GM19099 (cell line): ENCODE data around the gene HYOU1.

Experiments used
- POLR2A ChIP-seq: IDR thresholded peaks from 3 replicates; pipeline ENCODE4 v1.6.1; 2011; ENCODE audit warnings: low read depth; ENCODE audit not compliant: insufficient read length; ENCODE audit errors: extremely low read depth

HYOU1 gene

GRCh38 chr11:119061256-119061655 lies 4.3 kb upstream of the HYOU1 start:
- TF ChIP-seq POLR2A, result no peak

- TF ChIP-seq POLR2A, result no peak
Observed at GRCh38 chr11:119056421-119056999, 495 bp downstream of the HYOU1 start.

GRCh38 chr11:119055901-119056300 lies 1.1 kb downstream of the HYOU1 start:
- no peak for TF ChIP-seq POLR2A

- no peak for TF ChIP-seq POLR2A
Observed at GRCh38 chr11:119054418-119054817, 2.6 kb downstream of the HYOU1 start.

GRCh38 chr11:119052163-119052814 lies 4.7 kb downstream of the HYOU1 start:
- no peak for TF ChIP-seq POLR2A

- peak; percentile 20 for TF ChIP-seq POLR2A
Observed at GRCh38 chr11:119051440-119052162, 5.4 kb downstream of the HYOU1 start.

- TF ChIP-seq POLR2A, result no peak
Observed at GRCh38 chr11:119049081-119049480, 7.9 kb downstream of the HYOU1 start.

GRCh38 chr11:119048644-119049043 lies 8.4 kb downstream of the HYOU1 start:
- no peak for TF ChIP-seq POLR2A

- TF ChIP-seq POLR2A, result no peak
Observed at GRCh38 chr11:119047205-119047604, 9.8 kb downstream of the HYOU1 start.

GRCh38 chr11:119046489-119046888 lies 10.5 kb downstream of the HYOU1 start:
- TF ChIP-seq POLR2A, result no peak

GRCh38 chr11:119044708-119045107 lies 12.3 kb downstream of the HYOU1 start:
- TF ChIP-seq POLR2A, result no peak

GRCh38 chr11:119042927-119043326 lies 14.1 kb downstream of the HYOU1 start:
- no peak for TF ChIP-seq POLR2A

- TF ChIP-seq POLR2A, result no peak
Observed at GRCh38 chr11:119041821-119042514, 15.0 kb downstream of the HYOU1 start.

GRCh38 chr11:119038884-119039283 lies 18.1 kb downstream of the HYOU1 start:
- no peak for TF ChIP-seq POLR2A

- TF ChIP-seq POLR2A, result no peak
Observed at GRCh38 chr11:119034813-119035212, 22.2 kb downstream of the HYOU1 start.
